ENCODE data around the gene FSD1L. TPM values are rescaled to one million over a fixed set of nuclear protein-coding genes. Genes with fewer than 3 reads are reported as not detected.
A peak's percentile ranks its signal among the peaks of the same experiment; 100 is the strongest.

FSD1L gene
- polyA plus RNA-seq, 3 donors = 0.96 to 3.2 (median 1.5) TPM

GRCh38 chr9:105507096-105507790 is 59.4 kb downstream of the FSD1L start:
- H3K4me3 Mint-ChIP-seq = peak overlapping the region in 1 of 2 donors; percentile 39
- peaks cover 2 to 7% of the 10 kb centered on the region in 2 donors for H3K36me3 Mint-ChIP-seq
- no peaks in the 10 kb centered on the region for H3K36me3 ChIP-seq (replicated peaks in 1 of 2; ENCODE audit: control insufficient read depth in 1 of 2, insufficient read depth in 2 of 2, low read length in 2 of 2)
- no peaks in the 10 kb centered on the region for H4K20me1 ChIP-seq (ENCODE audit: insufficient read depth, low read length)
- peaks cover 20 to 32% of the 10 kb centered on the region in 2 donors for H3K4me1 ChIP-seq (ENCODE audit: control insufficient read depth in 1 of 2, insufficient read depth in 2 of 2, low read length in 2 of 2)
- no CpG with 5 or more reads among the region's 4 CpGs for WGBS (ENCODE audit: insufficient coverage)
- no peaks in the 10 kb centered on the region for H3K9me3 ChIP-seq (replicated peaks in 1 of 2; ENCODE audit: control insufficient read depth in 1 of 2, insufficient read depth in 1 of 2, low read length in 2 of 2)
- intact Hi-C loops (cut with micrococcal nuclease) = no loop called here
- peak in 2 of 3 donors; percentile 46 to 52 for DNase-seq
- H3K4me1 Mint-ChIP-seq = peaks cover 35% of the 10 kb centered on the region
- H3K4me2 ChIP-seq (replicated peaks; ENCODE audit: extremely low read depth, low read length, poor library complexity, severe bottlenecking) = peak overlapping the region; percentile 9
- no peak overlapping the region for H3K4me3 ChIP-seq (replicated peaks in 1 of 3; ENCODE audit: low read depth in 2 of 3, low read length in 3 of 3)
- H3K79me2 ChIP-seq (ENCODE audit: insufficient read depth, low read length) = no peaks in the 10 kb centered on the region
- no peaks in the 10 kb centered on the region for H3K27me3 Mint-ChIP-seq (ENCODE audit: low read depth in 3 of 3)
- H3K27me3 ChIP-seq (ENCODE audit: control insufficient read depth in 2 of 2, insufficient read depth in 2 of 2, low read length in 2 of 2) = no peaks in the 10 kb centered on the region
- H3K27ac ChIP-seq (ENCODE audit: low read depth in 1 of 2, low read length in 2 of 2) = peak overlapping the region in 1 of 2 donors; percentile 76
- H2AFZ ChIP-seq (ENCODE audit: insufficient read depth, low read depth, low read length, poor library complexity, severe bottlenecking) = no peak overlapping the region
- no peaks in the 10 kb centered on the region for H3K9me3 Mint-ChIP-seq
- peak overlapping the region in 2 of 7 donors; percentile 8 to 13 for H3K27ac Mint-ChIP-seq
- TF ChIP-seq CTCF (IDR thresholded peaks at IDR 0.05) = no peak
- H3K9ac ChIP-seq (ENCODE audit: insufficient read depth, low read length, poor library complexity, severe bottlenecking) = peak overlapping the region; percentile 10

- H2AFZ ChIP-seq (ENCODE audit: insufficient read depth, low read depth, low read length, poor library complexity, severe bottlenecking) = no peak overlapping the region
- no peaks in the 10 kb centered on the region for H3K27me3 Mint-ChIP-seq (ENCODE audit: low read depth in 3 of 3)
- H3K9me3 Mint-ChIP-seq = no peaks in the 10 kb centered on the region
- H3K27ac ChIP-seq (ENCODE audit: low read depth in 1 of 2, low read length in 2 of 2) = no peak overlapping the region
- H3K79me2 ChIP-seq (ENCODE audit: insufficient read depth, low read length) = no peaks in the 10 kb centered on the region
- no peak for DNase-seq
- TF ChIP-seq CTCF (IDR thresholded peaks at IDR 0.05) = no peak
- no CpG with 5 or more reads among the region's 2 CpGs for WGBS (ENCODE audit: insufficient coverage)
- no peaks in the 10 kb centered on the region for H3K9me3 ChIP-seq (replicated peaks in 1 of 2; ENCODE audit: control insufficient read depth in 1 of 2, insufficient read depth in 1 of 2, low read length in 2 of 2)
- no peaks in the 10 kb centered on the region for H4K20me1 ChIP-seq (ENCODE audit: insufficient read depth, low read length)
- peaks cover 20 to 32% of the 10 kb centered on the region in 2 donors for H3K4me1 ChIP-seq (ENCODE audit: control insufficient read depth in 1 of 2, insufficient read depth in 2 of 2, low read length in 2 of 2)
- H3K27ac Mint-ChIP-seq = peak overlapping the region in 2 of 7 donors; percentile 25 to 49
- no peak overlapping the region for H3K9ac ChIP-seq (ENCODE audit: insufficient read depth, low read length, poor library complexity, severe bottlenecking)
- intact Hi-C loops (cut with micrococcal nuclease) = no loop called here
- no peaks in the 10 kb centered on the region for H3K27me3 ChIP-seq (ENCODE audit: control insufficient read depth in 2 of 2, insufficient read depth in 2 of 2, low read length in 2 of 2)
- no peak overlapping the region for H3K4me2 ChIP-seq (replicated peaks; ENCODE audit: extremely low read depth, low read length, poor library complexity, severe bottlenecking)
- no peaks in the 10 kb centered on the region for H3K36me3 ChIP-seq (replicated peaks in 1 of 2; ENCODE audit: control insufficient read depth in 1 of 2, insufficient read depth in 2 of 2, low read length in 2 of 2)
- H3K36me3 Mint-ChIP-seq = peaks cover 0 to 7% of the 10 kb centered on the region in 2 donors
- H3K4me3 Mint-ChIP-seq = no peak overlapping the region
- H3K4me1 Mint-ChIP-seq = peaks cover 35% of the 10 kb centered on the region
- no peak overlapping the region for H3K4me3 ChIP-seq (replicated peaks in 1 of 3; ENCODE audit: low read depth in 2 of 3, low read length in 3 of 3)
Measured at GRCh38 chr9:105508530-105508929, 60.7 kb downstream of the FSD1L start.
